IPS-NIHi11 (cell line): Measurements from ENCODE around the gene FRRS1L.

ENCODE experiments used
- DNase-seq: peaks from one replicate; pipeline ENCODE4 v3.0.0; 2012; ENCODE audit warnings: mixed read lengths, low spot score

FRRS1L gene, protein sequence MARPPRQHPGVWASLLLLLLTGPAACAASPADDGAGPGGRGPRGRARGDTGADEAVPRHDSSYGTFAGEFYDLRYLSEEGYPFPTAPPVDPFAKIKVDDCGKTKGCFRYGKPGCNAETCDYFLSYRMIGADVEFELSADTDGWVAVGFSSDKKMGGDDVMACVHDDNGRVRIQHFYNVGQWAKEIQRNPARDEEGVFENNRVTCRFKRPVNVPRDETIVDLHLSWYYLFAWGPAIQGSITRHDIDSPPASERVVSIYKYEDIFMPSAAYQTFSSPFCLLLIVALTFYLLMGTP

DNA sequence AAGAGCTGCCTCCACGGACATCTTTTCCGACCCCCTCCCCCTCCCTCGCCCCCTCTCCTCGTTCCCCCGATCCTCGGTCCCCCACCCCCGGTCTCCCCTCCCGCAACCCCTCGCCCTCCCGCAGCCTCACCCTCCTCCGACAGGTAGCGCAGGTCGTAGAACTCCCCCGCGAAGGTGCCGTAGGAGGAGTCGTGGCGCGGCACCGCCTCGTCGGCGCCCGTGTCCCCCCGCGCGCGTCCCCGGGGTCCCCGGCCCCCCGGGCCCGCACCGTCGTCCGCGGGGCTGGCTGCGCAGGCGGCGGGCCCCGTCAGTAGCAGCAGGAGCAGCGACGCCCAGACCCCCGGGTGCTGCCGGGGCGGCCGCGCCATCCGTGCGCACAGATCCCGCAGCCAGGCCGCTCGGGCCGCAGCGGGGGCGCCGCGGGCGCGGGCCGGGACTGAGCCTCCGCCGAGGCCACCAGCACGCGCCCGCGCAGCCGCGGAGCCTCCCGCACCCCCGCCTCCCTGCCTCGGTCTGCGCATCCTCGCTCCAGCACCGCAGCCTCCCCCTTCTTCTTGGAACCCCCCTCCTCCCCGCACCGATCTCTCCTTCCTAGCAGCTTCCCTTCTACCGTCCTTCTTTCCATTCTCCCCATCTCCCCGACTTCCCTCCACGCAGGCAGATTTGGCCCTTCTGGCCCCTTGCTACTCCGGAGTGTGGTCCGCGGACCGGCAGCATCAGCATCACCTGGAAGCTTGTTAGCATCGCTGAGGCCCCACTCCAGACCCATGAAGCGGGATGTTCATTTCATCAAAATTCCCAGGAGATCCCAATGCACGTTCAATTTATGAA lies at the start of gene FRRS1L:
Gene FRRS1L (minus strand): TSS at position 479 of the 831 bp plus-strand sequence. CDS start 111 bp downstream, at position 368.
- peak; percentile 88 for DNase-seq

DNA sequence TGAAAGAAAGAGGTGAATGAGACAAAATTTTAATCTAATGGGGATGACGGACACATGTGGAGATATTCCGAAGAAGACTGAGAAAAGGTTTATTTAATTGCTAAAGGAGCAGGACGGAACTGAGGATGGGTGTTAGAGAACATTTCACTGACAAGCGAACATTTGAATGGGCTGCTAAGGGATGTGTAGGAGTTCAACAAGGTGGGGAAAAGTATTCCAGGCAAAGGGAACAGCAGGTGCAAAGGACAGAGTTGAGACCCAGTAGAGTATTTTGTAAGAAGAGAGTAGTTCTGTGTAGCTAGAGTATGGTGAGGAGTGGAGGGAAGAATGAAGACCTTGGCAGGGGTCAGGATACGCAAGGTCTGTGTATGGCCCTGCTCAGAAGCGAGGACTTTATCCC lies 47.4 kb upstream of the FRRS1L start:
- no peak for DNase-seq

DNA sequence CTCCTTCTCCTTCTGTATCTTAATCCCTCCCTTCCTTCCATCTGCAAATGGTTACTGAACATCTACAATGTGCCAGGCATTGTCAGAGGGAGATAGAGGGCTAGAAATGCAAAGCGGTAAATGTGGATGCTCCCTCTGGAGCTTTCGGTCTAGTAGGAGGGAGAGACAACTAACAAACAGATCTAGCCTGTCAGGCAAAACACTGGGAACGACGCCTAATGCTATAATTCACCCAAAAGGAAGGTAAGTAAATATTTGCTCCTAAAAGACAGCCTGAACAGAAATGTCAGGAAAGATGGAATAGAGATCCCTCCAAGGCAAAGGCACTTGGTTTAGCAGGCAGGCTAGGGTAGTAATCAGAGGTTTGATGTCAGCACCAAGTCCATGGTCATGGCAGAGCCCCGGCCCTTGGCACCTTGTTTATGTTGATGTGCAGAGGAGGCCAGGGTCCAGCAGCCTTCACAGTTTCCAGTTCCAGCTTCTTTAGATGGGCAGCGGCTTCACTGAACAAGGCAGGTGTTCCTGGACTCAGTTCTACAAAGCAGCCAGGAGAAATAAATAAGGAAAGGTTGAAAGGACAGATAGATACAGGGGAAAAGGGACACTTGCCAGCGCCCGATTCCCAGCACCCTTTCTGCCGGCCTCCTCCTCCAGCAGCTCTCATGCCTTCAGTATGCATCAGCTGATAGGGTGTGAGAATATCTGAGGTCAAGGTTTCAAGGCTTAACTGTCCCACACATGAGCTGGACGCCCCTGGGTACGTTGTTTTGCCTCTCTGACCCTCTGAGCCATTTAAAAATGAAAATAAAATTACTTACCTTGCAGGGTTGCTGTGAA lies 46.5 kb upstream of the FRRS1L start:
- no peak for DNase-seq

DNA sequence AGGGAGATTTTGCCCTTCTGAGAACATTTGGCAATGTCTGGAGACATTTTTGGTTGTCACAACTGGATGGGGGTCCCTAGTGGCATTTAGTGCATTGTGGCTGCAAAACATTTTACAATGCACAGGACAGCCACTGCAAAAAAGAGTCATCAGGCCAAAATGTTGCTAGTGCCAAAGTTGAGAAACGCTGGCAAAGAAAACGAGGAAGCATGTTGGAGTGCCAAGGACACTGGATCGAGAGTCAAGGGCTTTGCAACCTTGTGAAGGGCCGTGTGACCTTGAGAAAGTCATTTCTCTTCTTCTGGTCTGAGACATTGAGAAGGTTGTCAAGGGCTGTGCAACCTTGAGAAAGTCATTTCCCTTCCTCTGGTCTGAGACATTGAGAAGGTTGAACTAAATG lies 45.7 kb upstream of the FRRS1L start:
- no peak for DNase-seq

DNA sequence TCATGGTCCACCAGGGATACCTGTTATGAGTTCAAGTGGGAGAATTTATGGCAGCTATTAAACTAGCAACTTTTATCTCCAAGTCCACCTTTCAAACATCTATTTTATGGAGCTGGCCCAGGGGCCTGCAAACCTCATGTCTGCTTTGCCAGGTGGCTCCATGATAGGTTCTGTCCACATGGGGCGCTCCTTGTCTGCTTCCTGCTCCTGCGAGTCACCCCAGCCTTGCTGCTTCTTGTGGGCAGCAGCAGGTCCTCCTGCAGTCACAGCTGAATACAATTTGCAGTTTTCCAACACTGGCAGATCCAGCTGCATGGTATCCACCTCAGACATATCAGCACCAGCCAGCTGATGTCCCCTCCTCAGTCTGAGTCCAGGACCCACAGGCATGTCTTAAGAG lies 39.6 kb upstream of the FRRS1L start:
- DNase-seq, result peak; percentile 31

DNA sequence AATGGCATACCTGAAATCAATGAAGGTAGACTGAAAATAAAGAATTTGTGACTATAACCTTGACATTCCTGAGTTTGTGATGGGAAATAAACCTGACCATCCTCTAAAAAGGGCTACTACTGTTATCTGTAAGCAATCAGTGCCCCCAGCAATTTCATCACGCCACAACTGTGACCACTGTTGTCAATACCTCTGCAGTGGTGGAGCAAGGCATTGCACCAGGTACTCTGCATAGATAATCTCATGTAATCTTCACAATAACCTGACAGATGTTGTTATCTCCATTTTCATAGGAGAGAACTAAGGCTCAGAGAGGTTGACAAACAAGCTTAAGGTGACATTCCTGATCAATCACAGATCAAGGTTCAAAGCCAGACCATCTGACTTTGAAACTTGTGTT lies 38.5 kb upstream of the FRRS1L start:
- DNase-seq, result no peak

DNA sequence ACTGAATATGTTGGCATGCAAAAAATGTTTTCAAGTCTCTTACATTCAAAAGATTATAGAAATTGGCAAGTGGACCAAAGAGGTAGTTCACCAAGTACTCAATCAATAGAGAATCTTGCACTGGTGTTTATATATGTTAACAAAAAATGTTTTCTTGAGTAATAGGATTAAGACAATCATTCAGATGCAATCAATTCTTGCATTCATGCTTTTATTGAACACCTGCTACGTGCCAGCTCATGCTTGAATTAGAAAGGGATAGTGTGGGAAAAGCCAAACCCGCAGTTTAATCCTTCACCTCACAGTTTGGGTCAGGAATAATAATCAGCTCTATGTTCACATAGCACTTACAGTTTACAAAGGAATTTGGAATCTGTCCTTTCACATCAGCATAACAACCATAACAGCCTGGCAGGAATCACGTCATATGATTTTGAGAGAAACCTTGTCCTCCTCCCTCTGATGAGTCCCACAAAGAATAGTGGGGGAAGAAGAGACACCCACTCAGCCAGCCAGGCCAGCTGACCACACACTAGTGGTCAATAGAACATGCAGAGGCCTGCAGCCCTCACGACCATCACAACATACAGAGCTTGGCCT lies 36.8 kb upstream of the FRRS1L start:
- DNase-seq, result no peak

DNA sequence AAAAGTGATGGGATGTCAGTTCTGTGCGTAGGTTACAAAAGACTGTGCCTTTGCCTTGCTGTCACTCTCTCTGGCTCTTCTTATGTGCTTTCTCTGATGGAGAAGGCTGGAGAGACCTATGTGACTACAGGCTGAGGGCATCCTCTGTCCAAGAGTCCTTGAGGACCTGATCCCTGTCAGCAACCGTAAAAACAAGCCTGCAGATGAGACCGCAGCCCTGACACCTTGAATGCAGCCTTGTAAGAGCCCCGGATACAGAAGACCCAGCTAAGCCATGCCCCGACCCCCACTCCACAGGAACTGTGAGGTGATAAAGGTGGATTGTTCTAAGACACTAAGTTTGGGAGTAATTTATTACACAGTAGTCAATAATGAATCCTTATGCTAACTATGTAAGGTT lies 32.6 kb upstream of the FRRS1L start:
- no peak for DNase-seq

DNA sequence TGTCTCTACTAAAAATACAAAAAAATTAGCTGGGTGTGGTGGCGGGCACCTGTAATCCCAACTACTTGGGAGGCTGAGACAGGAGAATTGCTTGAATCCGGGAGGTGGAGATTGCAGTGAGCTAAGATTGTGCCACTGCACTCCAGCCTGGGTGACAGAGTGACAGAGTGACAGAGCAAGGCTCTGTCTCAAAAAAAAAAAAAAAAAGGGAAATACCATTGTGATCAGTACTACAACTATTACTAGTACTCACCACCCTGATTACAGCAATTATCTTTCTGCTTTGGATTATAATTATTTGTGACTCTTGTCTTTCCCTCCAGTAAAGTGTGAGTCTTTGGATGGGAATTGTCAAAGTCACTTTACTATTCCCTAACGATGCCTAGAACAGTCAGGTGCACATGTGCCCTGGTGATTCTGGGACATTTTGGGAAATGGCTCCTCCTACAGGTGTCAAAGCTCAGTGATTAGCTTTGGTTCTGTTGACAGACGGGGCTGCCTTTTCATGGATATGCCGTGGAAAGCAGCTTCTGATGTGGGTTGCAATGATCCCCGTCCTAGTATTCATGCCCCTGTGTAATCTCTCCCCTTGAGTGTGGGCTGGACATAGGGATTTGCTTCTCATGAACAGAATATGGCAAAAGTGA lies 31.8 kb upstream of the FRRS1L start:
- peak; percentile 44 for DNase-seq

DNA sequence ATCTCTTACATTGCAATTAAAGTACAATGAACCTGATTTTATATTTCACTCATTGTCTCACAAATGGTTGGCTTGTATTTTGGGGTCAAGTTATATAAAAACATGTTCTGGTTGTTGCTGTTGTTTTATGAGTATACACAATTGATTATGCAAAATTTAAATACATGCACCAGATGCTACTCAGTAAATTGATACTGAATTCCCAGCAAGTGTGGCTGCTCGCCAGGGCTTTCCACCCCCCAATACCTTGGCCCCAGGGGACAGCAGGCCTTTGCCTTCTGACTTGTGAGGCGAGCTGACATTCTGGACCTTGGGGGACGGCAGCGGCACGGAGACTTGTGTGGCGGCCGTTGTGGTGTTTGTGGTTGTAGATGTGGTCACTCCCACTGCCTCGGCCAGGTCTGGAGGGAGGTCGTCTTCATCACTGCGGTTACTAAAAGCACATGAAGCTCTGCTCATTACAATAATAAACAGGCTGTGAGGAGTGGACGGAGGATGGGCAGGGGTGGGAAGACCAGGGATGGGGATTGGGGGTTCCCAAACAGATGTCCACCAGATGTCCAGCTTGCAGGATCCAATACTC lies 27.0 kb upstream of the FRRS1L start:
- DNase-seq, result no peak

DNA sequence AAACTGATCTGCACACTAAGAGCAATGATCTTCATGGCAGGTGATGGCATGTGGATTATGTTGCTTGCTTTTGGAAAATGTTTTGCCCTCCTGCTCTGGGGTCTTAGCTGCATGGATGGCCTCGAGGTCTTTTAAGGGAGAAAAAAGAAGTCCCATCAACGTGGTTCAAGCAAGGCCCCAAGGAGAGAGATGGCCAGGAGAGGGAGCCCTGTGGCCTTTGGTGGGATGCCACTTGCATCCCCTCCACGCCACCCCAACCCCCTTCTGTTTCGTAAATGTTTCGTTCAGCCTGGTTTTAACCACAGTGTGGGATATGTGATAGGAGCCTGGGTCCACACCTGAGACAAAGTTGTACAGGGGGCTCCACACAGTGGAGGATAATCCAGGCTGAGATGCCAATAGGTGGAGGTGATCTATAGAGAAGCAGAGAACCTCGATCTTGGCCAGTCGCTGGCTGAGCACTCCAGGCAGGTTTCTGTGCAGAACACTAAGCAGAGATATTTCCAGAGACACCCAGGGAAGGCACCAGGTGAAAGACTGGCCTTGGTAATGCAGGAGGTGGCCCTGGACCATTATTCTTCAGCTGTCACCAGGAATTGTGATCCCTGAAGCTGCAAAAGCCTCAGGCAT lies 25.8 kb upstream of the FRRS1L start:
- DNase-seq, result peak; percentile 63

DNA sequence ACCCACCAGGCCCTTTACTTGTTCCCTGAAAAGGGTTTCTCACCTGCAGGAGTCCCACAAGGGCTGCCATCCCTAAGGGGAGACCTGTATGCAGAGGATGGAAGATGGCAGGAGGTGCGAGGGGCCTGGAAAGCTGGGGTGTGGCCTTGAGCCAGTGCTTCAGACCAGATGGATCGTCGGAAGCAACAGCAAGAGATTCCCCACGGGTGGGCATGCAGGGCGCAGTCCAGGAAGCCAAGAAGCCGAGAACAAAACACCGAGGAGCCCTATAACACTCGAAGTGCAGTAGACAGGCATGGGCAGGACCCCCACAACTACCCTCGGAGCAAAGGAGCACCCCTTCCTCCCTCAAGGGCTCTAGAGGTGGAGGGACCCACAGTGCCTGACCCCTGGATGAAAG lies 24.7 kb upstream of the FRRS1L start:
- no peak for DNase-seq

DNA sequence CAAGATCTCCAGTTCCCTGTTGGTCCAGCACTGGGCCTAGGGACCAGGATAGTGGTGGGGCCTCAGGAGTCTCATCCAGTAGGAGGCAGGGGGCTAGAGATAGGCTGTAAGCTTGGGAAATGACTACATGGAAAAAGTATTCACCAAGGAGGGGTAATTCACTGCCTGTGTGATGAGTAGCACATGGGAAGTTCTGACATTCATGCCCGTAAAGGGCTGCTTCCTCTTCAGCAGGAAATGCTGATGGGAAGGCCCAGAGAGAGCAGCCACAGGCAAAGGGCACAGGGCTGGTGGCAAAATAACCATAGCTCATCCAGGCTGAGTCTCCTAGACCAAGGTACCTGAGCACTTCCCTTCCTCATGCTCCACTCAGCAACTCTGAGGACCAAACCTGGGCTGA lies 23.1 kb upstream of the FRRS1L start:
- no peak for DNase-seq

DNA sequence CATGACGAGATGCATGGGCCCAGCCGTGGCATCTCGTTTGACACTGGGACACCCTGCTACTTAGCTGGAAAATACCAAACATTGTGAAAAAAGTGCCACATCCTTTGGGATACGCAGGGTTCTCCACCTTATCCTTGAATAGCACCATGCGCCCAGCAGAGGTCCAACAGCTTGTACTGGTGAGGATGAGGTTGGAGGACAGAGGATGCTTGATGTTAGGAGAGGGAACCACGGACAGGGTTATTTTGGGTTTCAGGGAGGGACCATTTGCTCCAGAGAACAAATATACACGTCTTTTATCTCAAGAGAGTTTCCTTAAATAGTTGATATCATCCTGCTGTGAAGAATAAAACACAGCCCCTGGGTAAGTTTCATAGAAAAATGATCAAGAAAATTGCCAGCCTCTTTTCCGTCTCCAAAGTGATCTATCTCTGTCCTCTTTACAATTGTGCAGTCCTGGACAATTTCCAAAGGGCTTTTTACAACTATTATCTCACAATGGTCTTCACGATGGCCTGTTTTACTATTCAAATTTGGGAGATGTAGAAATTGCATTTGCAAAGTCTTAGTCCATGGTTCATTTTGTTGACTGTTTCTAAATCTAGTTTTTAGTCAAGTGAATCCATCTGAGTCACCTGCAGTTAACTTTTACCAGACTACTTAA lies 19.9 kb upstream of the FRRS1L start:
- no peak for DNase-seq

DNA sequence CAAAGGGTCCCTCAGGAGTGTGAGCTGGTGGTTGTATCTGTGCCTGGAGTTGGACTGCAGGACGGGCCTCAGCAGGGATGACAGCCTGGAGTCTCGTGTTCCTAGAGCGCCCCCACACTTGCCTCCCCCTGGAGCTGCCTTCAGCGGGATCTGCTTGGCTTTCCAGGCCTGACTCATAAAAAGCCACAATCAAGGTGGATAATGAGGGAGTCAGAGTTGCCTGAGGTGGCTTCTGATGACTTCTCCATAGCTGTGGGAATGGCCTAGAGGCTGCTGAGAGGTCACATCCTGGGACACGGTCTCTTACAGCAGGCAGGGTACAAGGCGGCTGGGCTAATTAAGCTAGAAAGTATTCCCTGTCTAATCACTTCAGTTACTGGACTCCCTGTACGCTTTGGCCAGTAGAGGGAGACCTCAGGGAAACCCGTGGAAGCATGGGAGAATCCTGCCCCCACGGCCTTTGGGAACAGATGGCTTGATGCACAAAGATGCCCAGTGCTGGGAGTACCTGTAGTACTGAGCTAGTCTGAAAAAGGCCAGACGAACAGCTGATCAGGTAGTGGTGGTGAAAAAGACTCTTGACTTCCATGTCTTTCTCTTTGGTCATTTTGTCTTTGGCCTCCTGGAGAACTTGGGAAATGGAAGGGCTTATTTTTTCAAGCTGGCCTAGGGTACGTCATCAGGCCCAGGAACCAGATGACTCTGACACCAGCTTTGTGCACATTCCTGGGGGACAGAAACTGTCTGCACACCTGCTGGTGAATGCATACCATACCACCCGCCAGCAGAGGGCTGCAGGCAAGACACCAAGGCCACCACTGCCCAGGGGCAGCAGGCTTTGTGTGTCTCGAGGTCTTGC lies 16.1 kb upstream of the FRRS1L start:
- DNase-seq, result peak; percentile 77

DNA sequence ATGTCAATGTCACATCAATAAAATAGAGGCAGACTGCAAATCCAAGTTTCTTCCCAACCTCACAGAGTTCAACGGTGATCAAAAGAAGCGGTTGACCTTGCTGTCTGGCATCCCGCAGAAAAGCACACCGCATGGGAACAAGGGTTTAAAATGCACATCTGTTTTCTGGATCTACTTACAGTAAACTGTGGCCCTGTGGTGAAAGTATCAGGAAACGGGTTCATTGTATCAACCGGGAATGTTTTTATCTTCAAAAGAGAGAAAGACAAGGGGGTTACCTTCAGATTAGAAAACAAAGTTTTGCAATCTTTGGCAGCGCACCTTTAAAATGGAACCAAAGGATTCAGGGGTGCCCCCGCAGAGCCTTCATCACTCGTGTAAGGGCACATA lies 15.5 kb upstream of the FRRS1L start:
- DNase-seq, result no peak

DNA sequence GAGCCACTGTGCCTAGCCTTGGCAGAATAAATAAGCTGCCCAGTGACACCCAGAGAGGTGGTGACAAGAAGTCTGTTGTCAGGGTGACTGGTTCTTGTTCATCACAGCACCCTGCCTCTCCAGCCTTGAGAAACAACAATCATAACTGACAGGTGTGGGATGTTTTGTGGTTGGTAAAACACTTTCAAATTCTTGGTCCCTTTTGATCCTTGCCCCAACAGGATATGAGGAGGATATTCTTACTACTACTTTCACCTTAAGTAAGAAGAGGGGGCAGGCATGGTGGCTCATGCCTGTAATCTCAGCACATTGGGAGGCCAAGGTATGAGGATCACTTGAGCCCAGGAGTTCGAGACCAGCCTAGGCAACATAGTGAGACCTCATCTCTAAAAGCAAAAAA lies 14.2 kb upstream of the FRRS1L start:
- DNase-seq, result no peak

DNA sequence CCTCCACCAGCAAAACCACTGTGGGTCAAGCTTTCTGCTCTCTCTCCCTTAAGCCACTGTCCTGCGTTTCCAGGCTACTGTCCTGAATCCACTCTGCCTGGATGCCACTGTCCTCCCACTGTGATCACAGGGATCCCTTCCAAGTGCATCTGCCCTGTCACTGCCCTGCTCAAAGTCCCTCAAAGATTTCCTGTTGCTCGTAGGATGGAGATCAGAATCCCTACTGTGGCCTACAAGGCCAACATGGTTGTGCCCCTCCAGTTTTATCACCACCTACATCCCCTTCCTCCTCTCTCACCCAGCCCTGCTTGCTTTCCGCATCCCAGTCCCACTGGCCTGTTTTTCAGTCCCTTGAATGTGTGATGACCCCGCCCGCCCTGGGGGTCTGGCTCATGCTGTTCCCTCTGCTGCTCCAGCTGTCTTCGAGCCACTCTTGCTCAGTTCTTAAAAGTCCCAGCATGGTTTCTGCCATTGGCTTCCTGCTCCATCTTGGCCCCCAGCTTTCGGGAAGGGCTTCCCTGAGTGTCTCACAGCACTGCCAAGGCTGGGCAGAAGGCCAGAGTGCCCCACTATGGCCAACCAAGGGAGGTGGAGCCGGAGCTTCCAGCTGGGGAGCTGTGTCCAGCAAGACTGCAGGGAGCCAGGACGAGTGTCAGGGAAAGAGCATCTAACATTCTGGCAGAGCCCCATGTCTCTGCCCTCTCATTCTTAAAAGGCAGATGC lies 12.9 kb upstream of the FRRS1L start:
- no peak for DNase-seq

DNA sequence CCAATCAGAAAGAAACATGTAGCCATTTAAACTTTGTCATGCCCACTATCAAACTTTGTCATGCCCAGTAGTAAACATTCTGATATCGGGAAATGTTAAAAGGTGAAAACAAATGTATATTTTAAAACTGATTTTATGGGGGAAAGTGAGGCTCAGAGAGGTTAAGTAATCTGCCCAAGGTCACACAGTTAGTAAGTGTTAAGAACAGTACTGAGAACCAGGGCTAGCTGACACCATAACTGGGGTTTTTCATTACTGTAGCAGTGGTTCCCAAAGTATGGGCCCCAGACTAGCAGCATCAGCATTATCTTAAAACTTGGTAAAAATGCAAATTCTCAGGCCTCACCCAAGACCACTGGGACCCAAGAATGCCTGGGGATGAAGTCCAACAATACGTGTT lies 9.9 kb upstream of the FRRS1L start:
- DNase-seq, result no peak
